Measurements from ENCODE around the gene SHQ1.

SHQ1 gene

GRCh38 chr3:72848703-72849081, 447 bp upstream of the SHQ1 start:
- DNase-seq (ENCODE audit: low read depth in 2 of 2) = peak in 1 of 2 donors; percentile 8

GRCh38 chr3:72847282-72847681, 963 bp downstream of the SHQ1 start:
- DNase-seq (ENCODE audit: low read depth in 2 of 2) = no peak

- DNase-seq (ENCODE audit: low read depth in 2 of 2) = no peak
These were observed 2.1 kb downstream of the SHQ1 start for GRCh38 chr3:72846166-72846565.

GRCh38 chr3:72844436-72844993, 3.7 kb downstream of the SHQ1 start:
- no peak for DNase-seq (ENCODE audit: low read depth in 2 of 2)

- DNase-seq (ENCODE audit: low read depth in 2 of 2) = no peak
These were observed 9.2 kb downstream of the SHQ1 start for GRCh38 chr3:72839057-72839456.

GRCh38 chr3:72836923-72837322, 11.3 kb downstream of the SHQ1 start:
- no peak for DNase-seq (ENCODE audit: low read depth in 2 of 2)

GRCh38 chr3:72836416-72836815, 11.8 kb downstream of the SHQ1 start:
- DNase-seq (ENCODE audit: low read depth in 2 of 2) = no peak

GRCh38 chr3:72830452-72831223, 17.6 kb downstream of the SHQ1 start:
- no peak for DNase-seq (ENCODE audit: low read depth in 2 of 2)

GRCh38 chr3:72829701-72830100, 18.5 kb downstream of the SHQ1 start:
- DNase-seq (ENCODE audit: low read depth in 2 of 2) = no peak

GRCh38 chr3:72821161-72821781, 27.0 kb downstream of the SHQ1 start:
- no peak for DNase-seq (ENCODE audit: low read depth in 2 of 2)

- no peak for DNase-seq (ENCODE audit: low read depth in 2 of 2)
These were observed 27.8 kb downstream of the SHQ1 start for GRCh38 chr3:72820415-72820814.

GRCh38 chr3:72818905-72819304, 29.3 kb downstream of the SHQ1 start:
- no peak for DNase-seq (ENCODE audit: low read depth in 2 of 2)

GRCh38 chr3:72818092-72818773, 30.0 kb downstream of the SHQ1 start:
- no peak for DNase-seq (ENCODE audit: low read depth in 2 of 2)

GRCh38 chr3:72816862-72817355, 31.3 kb downstream of the SHQ1 start:
- no peak for DNase-seq (ENCODE audit: low read depth in 2 of 2)

- no peak for DNase-seq (ENCODE audit: low read depth in 2 of 2)
These were observed 33.9 kb downstream of the SHQ1 start for GRCh38 chr3:72814308-72814707.

GRCh38 chr3:72812201-72812600, 36.0 kb downstream of the SHQ1 start:
- DNase-seq (ENCODE audit: low read depth in 2 of 2) = no peak

- DNase-seq (ENCODE audit: low read depth in 2 of 2) = no peak
These were observed 36.7 kb downstream of the SHQ1 start for GRCh38 chr3:72811571-72811970.

- DNase-seq (ENCODE audit: low read depth in 2 of 2) = no peak
These were observed 37.4 kb downstream of the SHQ1 start for GRCh38 chr3:72810659-72811434.

GRCh38 chr3:72810063-72810462, 38.2 kb downstream of the SHQ1 start:
- no peak for DNase-seq (ENCODE audit: low read depth in 2 of 2)

- no peak for DNase-seq (ENCODE audit: low read depth in 2 of 2)
These were observed 43.9 kb downstream of the SHQ1 start for GRCh38 chr3:72804361-72804760.

- no peak for DNase-seq (ENCODE audit: low read depth in 2 of 2)
These were observed 44.7 kb downstream of the SHQ1 start for GRCh38 chr3:72803573-72803972.

GRCh38 chr3:72802001-72802400, 46.2 kb downstream of the SHQ1 start:
- DNase-seq (ENCODE audit: low read depth in 2 of 2) = no peak
